PC-9 (cell line): ENCODE results near the gene FGF1. TPM values are rescaled to one million over a fixed set of nuclear protein-coding genes. Genes with fewer than 3 reads are reported as not detected.

ENCODE experiments used
- BruUV-seq: library from RNA; stranded (reverse); fragments of 400-500 nt; replicated peaks from 2 replicates; lab custom pipeline; 2021; lab: Mats Ljungman, UMichigan
- CTCF ChIA-PET: fragments of 300-600 bp; sonication (Branson Sonifier 250); formaldehyde crosslinking; loops from one replicate; lab custom pipeline; 2022; ENCODE audit warnings: antibody characterized with exemption; lab: Charles Lee
- POLR2A ChIA-PET: fragments of 300-600 bp; sonication (Branson Sonifier 250); formaldehyde crosslinking; loops from one replicate; lab custom pipeline; 2022; ENCODE audit warnings: antibody characterized with exemption; ENCODE audit not compliant: unreplicated experiment; lab: Charles Lee
- DNase-seq, 2 experiments: peaks; one replicate each; pipeline versions ENCODE4 v3.0.0 to v3.0.0-alpha.2; 2015 to 2022; ENCODE audit warnings: mixed read lengths in 1 of 2
- H2AFZ ChIP-seq: fragments of 200-600 bp; sonication (generic); 2 replicates; pipeline ENCODE4 v1.8.1; 2017; ENCODE audit warnings: antibody characterized with exemption
- H3F3A ChIP-seq: fragments of 200-600 bp; sonication (generic); 2 replicates; pipeline ENCODE4 v1.8.1; 2017; ENCODE audit warnings: antibody characterized with exemption, mild to moderate bottlenecking, low read depth; ENCODE audit not compliant: insufficient read depth
- H3K27ac ChIP-seq: fragments of 200-600 bp; sonication (generic); 2 replicates; pipeline ENCODE4 v1.6.1; 2016; ENCODE audit warnings: mixed run types
- H3K27me3 ChIP-seq: fragments of 200-600 bp; sonication (generic); 2 replicates; pipeline ENCODE4 v1.6.1; 2016; ENCODE audit warnings: low read depth, mixed run types; ENCODE audit not compliant: insufficient read depth
- H3K36me3 ChIP-seq: fragments of 200-600 bp; sonication (generic); 2 replicates; pipeline ENCODE4 v1.6.1; 2016; ENCODE audit warnings: low read depth, mixed run types
- H3K4me1 ChIP-seq: fragments of 200-600 bp; sonication (generic); replicated peaks from 2 replicates; pipeline ENCODE4 v1.6.1; 2016; ENCODE audit warnings: mixed run types; ENCODE audit not compliant: insufficient read depth
- H3K4me2 ChIP-seq: fragments of 200-600 bp; sonication (generic); 2 replicates; pipeline ENCODE4 v1.6.1; 2017; ENCODE audit warnings: mixed run types
- H3K4me3 ChIP-seq: fragments of 200-600 bp; sonication (generic); 2 replicates; pipeline ENCODE4 v1.6.1; 2016; ENCODE audit warnings: mixed run types
- H3K79me2 ChIP-seq: fragments of 200-600 bp; sonication (generic); 2 replicates; pipeline ENCODE4 v1.6.1; 2017; ENCODE audit warnings: low read depth, mixed run types
- H3K9me2 ChIP-seq: fragments of 200-600 bp; sonication (generic); 2 replicates; pipeline ENCODE4 v1.8.1; 2017; ENCODE audit warnings: mild to moderate bottlenecking; ENCODE audit not compliant: insufficient read depth
- H3K9me3 ChIP-seq: fragments of 200-600 bp; sonication (generic); 2 replicates; pipeline ENCODE4 v1.8.1; 2016; ENCODE audit warnings: low read depth; ENCODE audit not compliant: insufficient read depth
- H4K20me1 ChIP-seq: fragments of 200-600 bp; sonication (generic); 2 replicates; pipeline ENCODE4 v1.8.1; 2017; ENCODE audit not compliant: insufficient read depth
- EZH2 ChIP-seq: fragments of 200-600 bp; sonication (generic); IDR thresholded peaks from 2 replicates; pipeline ENCODE4 v1.8.0; 2017; ENCODE audit warnings: antibody characterized with exemption, low read depth
- intact Hi-C: fragments of 100-400 bp; cut with micrococcal nuclease; formaldehyde crosslinking; loops from one replicate; pipeline ENCODE4 v1.10.0; 2022; ENCODE audit not compliant: unreplicated experiment
- total RNA-seq: library from RNA; stranded (reverse); gene quantifications from 2 replicates; pipeline ENCODE4 v1.2.3, GENCODE V29; 2021
- TF ChIP-seq, protein P1 (sequence below): fragments of 200-600 bp; sonication (generic); conservative IDR thresholded peaks from 2 replicates; pipeline ENCODE4 v1.6.1; 2017; ENCODE audit warnings: mixed run types, antibody characterized with exemption, mild to moderate bottlenecking, moderate library complexity

FGF1 gene
- total RNA-seq, 1 experiment from 2014 or later = 0.44 TPM

DNA sequence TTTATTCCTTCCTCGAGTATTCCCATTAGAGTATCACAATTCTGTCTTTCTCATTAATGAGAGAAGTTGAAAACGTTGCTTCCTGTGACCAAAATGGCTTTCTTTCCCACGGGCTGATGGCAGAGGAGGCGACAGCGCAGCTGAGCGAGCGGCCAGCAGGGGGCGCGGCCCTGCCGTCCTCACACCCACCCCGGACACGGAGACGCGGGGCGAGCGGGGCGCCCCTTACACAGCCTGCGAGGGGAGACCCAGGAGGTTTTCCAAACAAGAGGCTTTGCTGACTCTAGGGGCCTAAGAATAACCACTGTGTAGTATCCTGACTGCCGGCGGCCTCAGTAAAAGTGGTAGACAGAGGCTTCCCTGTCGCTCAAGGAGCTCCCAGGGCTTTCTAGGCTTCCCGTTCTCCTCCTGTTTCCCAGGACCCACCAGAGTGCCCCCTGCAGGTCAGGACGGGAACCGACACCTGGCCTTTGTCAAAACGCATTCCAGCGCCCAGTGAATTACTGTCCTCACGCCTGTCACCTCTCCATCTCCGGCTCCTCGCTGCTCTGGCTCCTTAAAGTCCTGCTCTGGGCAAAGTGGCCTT is 27.3 kb upstream of the FGF1 start:
- Histone ChIP-seq H3K27ac (peak overlapping the region; percentile 46), H3K36me3 (no peaks in the 10 kb centered on the region), H3K4me1 (no peaks in the 10 kb centered on the region; the same call in 1 of the 2 replicates), H3K9me3 (0 out of 2 replicates have a peak, but pooled peaks cover 5% of the 10 kb centered on the region), H3K4me2 (peak overlapping the region; percentile 78), H3K9me2 (no peaks in the 10 kb centered on the region), H2AFZ (peak overlapping the region; percentile 76), H4K20me1 (no peaks in the 10 kb centered on the region), H3F3A (peaks cover 7% of the 10 kb centered on the region; the same call in 1 of the 2 replicates), H3K27me3 (no peaks in the 10 kb centered on the region), H3K79me2 (no peaks in the 10 kb centered on the region), H3K4me3 (peak overlapping the region; percentile 72; the same call in 1 of the 2 replicates)
- TF ChIP-seq, protein P1, sequence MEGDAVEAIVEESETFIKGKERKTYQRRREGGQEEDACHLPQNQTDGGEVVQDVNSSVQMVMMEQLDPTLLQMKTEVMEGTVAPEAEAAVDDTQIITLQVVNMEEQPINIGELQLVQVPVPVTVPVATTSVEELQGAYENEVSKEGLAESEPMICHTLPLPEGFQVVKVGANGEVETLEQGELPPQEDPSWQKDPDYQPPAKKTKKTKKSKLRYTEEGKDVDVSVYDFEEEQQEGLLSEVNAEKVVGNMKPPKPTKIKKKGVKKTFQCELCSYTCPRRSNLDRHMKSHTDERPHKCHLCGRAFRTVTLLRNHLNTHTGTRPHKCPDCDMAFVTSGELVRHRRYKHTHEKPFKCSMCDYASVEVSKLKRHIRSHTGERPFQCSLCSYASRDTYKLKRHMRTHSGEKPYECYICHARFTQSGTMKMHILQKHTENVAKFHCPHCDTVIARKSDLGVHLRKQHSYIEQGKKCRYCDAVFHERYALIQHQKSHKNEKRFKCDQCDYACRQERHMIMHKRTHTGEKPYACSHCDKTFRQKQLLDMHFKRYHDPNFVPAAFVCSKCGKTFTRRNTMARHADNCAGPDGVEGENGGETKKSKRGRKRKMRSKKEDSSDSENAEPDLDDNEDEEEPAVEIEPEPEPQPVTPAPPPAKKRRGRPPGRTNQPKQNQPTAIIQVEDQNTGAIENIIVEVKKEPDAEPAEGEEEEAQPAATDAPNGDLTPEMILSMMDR = peak; percentile 99
- TF ChIP-seq EZH2 = no peak
- no TSS peak for BruUV-seq
- POLR2A ChIA-PET = no interaction called here
- CTCF ChIA-PET = interaction anchor here (0.6 to 2.4 kb wide), 20 partner anchors 10 to 838 kb away, joined by 3 to 22 read pairs (median 4); no protein-coding TSS in a partner anchor
- DNase-seq = peak; percentile 75 to 90
- intact Hi-C loops = loop anchor here (1.0 to 5.0 kb wide), 5 partner anchors 58 to 561 kb away; no protein-coding TSS in a partner anchor

DNA sequence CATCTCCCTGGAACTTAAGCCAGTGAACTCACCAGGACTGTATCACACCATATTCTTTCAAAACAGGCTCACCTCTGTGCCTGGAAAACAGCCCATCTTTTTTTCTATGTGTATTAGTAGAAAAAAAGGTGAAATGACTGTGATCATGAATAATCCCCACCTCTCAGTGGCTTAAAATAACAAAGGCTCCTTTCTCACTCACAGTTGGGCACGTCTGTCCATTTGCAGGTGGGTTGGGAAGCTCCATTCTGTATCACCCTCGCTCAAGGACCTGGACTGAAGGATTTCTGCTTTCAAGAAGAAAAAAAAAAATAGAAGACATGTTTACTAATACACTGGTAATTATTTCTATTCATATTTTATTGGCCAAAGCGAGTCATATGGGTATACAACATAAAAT is 17.3 kb upstream of the FGF1 start:
- no peaks in the 10 kb centered on the region for H3K79me2 ChIP-seq
- ChIA-PET CTCF (interaction anchor here (0.9 to 1.5 kb wide), 3 partner anchors 10 to 185 kb away, joined by 3 to 4 read pairs (median 4); no protein-coding TSS in a partner anchor), POLR2A (no interaction called here)
- no peaks in the 10 kb centered on the region for H3K36me3 ChIP-seq
- no peaks in the 10 kb centered on the region for H3K9me3 ChIP-seq
- H4K20me1 ChIP-seq = no peaks in the 10 kb centered on the region
- no peak for DNase-seq
- H3K9me2 ChIP-seq = no peaks in the 10 kb centered on the region
- no peaks in the 10 kb centered on the region; the same call in 1 of the 2 replicates for H3F3A ChIP-seq
- intact Hi-C loops = no loop called here
- no TSS peak for BruUV-seq
- peaks cover 8% of the 10 kb centered on the region for H3K4me1 ChIP-seq
- H3K4me2 ChIP-seq = no peak overlapping the region
- H2AFZ ChIP-seq = no peak overlapping the region
- TF ChIP-seq, protein P1 = no peak
- TF ChIP-seq EZH2 = no peak
- no peak overlapping the region for H3K4me3 ChIP-seq
- no peaks in the 10 kb centered on the region for H3K27me3 ChIP-seq
- no peak overlapping the region for H3K27ac ChIP-seq

DNA sequence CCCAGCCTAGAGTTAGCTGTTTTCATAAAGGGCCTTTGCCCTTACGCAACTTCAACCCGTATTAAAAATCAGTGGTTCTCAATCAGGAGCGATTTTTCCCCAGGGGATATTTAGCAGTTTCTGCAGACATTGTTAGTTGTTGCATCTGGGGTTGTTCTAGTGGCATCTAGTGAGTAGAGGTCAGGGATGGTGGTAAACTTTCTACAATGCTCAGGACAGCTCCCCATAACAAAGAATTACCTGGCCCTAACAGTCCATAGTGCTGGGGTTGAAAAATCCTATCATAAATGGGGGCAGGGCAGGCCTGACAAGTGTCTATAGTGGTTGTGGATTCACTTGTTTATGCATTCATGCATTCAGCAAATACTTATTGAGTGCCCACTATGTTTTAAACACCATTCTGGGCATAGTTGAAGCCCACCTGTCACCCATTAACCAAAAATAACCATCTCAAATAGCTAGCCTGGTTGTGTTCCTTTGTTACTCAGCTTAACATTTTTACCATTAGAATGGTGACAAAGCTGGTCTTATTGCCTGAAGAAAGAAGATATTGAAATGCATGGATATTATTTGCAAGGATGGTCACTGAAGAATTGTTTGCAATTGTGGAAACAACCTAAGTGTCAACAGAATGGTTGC is 15.9 kb upstream of the FGF1 start:
- no peaks in the 10 kb centered on the region for H3K79me2 ChIP-seq
- peaks cover 12% of the 10 kb centered on the region for H3K4me1 ChIP-seq
- no peaks in the 10 kb centered on the region for H3K36me3 ChIP-seq
- no peaks in the 10 kb centered on the region for H3K9me3 ChIP-seq
- no peak overlapping the region for H3K4me2 ChIP-seq
- BruUV-seq = no TSS peak
- H3K9me2 ChIP-seq = no peaks in the 10 kb centered on the region
- intact Hi-C loops = no loop called here
- no peaks in the 10 kb centered on the region for H3K27me3 ChIP-seq
- no peak overlapping the region for H2AFZ ChIP-seq
- ChIA-PET POLR2A (interaction anchor here (0.6 kb wide), 1 partner anchor 686 kb away, joined by 8 read pairs; no protein-coding TSS in a partner anchor), CTCF (interaction anchor here (0.5 to 1.5 kb wide), 6 partner anchors 11 to 936 kb away, joined by 3 to 5 read pairs (median 4); no protein-coding TSS in a partner anchor)
- H3K27ac ChIP-seq = no peak overlapping the region
- DNase-seq = no peak
- H4K20me1 ChIP-seq = no peaks in the 10 kb centered on the region
- TF ChIP-seq EZH2 = no peak
- TF ChIP-seq, protein P1 = no peak
- no peaks in the 10 kb centered on the region; the same call in 1 of the 2 replicates for H3F3A ChIP-seq
- H3K4me3 ChIP-seq = no peak overlapping the region
